Esophagus squamous epithelium (tissue), 4 donors: ENCODE results near the gene CAMKMT.

Experiments
- POLR2A ChIP-seq, 4 donors: fragments of 450-650 bp; IDR thresholded peaks; one replicate each; pipeline ENCODE4 v1.6.1; 2017; ENCODE audit warnings: antibody characterized with exemption in 4 of 4, mild to moderate bottlenecking in 4 of 4, moderate library complexity in 3 of 4
- TF ChIP-seq, protein P1 (sequence below), 6 experiments: fragments of 450-650 bp in 4 of 6; fragments of 200-600 bp in 2 of 6; sonication (generic) in 2 of 6; IDR thresholded peaks; one replicate each; pipeline ENCODE4 v1.5.1; 2016 to 2019; ENCODE audit warnings: antibody characterized with exemption in 6 of 6, mild to moderate bottlenecking in 4 of 6, moderate library complexity in 4 of 6

GRCh38 chr2:44789971-44790721, 428.4 kb downstream of the CAMKMT start:
- TF ChIP-seq, protein P1, sequence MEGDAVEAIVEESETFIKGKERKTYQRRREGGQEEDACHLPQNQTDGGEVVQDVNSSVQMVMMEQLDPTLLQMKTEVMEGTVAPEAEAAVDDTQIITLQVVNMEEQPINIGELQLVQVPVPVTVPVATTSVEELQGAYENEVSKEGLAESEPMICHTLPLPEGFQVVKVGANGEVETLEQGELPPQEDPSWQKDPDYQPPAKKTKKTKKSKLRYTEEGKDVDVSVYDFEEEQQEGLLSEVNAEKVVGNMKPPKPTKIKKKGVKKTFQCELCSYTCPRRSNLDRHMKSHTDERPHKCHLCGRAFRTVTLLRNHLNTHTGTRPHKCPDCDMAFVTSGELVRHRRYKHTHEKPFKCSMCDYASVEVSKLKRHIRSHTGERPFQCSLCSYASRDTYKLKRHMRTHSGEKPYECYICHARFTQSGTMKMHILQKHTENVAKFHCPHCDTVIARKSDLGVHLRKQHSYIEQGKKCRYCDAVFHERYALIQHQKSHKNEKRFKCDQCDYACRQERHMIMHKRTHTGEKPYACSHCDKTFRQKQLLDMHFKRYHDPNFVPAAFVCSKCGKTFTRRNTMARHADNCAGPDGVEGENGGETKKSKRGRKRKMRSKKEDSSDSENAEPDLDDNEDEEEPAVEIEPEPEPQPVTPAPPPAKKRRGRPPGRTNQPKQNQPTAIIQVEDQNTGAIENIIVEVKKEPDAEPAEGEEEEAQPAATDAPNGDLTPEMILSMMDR (IDR thresholded peaks at IDR 0.05), result no peak
- TF ChIP-seq POLR2A (IDR thresholded peaks at IDR 0.05), result no peak
